ENCODE measurements around the gene ADCYAP1. TPM values are rescaled to one million over a fixed set of nuclear protein-coding genes. Genes with fewer than 3 reads are reported as not detected.
"Not testable (repeated sequence)": the region's sequence is repeated elsewhere in the genome, so short reads cannot be mapped to it uniquely, and the experiment has no call there.

The ADCYAP1 gene
- total RNA-seq: not detected
- polyA plus RNA-seq: not detected
- total RNA-seq: 0 reads per million in 6 experiments

GRCh38 chr18:904218-905090, at the start of gene ADCYAP1:
Gene ADCYAP1, plus strand, starts transcription at chr18:904871. Its CDS starts 516 bp downstream, at chr18:905387.
- POLR2A ChIA-PET: no interaction called here
- peaks cover 11 to 28% (median 22%) of the 10 kb centered on the region in 4 donors for H3K4me1 Mint-ChIP-seq
- H3K27me3 Mint-ChIP-seq: peaks cover 39 to 87% (median 60%) of the 10 kb centered on the region in 5 donors
- no peak for ATAC-seq
- peaks cover 2 to 25% (median 7%) of the 10 kb centered on the region in 3 donors for H3K36me3 Mint-ChIP-seq
- peak within 1 kb of the TSS in 6 of 10 donors; percentile 15 to 74 (median 57) for H3K4me3 Mint-ChIP-seq
- DNase-seq: no peak
- peaks cover 0 to 25% (median 10%) of the 10 kb centered on the region in 9 donors for H3K9me3 Mint-ChIP-seq
- peak within 1 kb of the TSS in 2 of 10 donors; percentile 71 to 79 for H3K27ac Mint-ChIP-seq

GRCh38 chr18:857986-858385, 46.7 kb upstream of the ADCYAP1 start:
- ATAC-seq: no peak
- H3K36me3 Mint-ChIP-seq: no peaks in the 10 kb centered on the region

GRCh38 chr18:864872-865273, 39.8 kb upstream of the ADCYAP1 start:
- no peaks in the 10 kb centered on the region for H3K36me3 Mint-ChIP-seq
- peak overlapping the region in 1 of 10 donors; percentile 33 for H3K4me3 Mint-ChIP-seq
- peak; percentile 74 to 82 for ATAC-seq
- H3K4me1 Mint-ChIP-seq: peaks cover 0 to 5% (median under 1%) of the 10 kb centered on the region in 4 donors
- H3K9me3 Mint-ChIP-seq: no peaks in the 10 kb centered on the region
- DNase-seq: peak; percentile 31 to 70 (median 48)
- POLR2A ChIA-PET: no interaction called here
- H3K27me3 Mint-ChIP-seq: peaks cover 18 to 36% (median 23%) of the 10 kb centered on the region in 5 donors
- peak overlapping the region in 1 of 10 donors; percentile 73 for H3K27ac Mint-ChIP-seq

More at GRCh38 chr18:857986-858385, 46.7 kb upstream of the ADCYAP1 start:
- peaks cover 3 to 14% (median 14%) of the 10 kb centered on the region in 5 donors for H3K27me3 Mint-ChIP-seq
- H3K9me3 Mint-ChIP-seq: no peaks in the 10 kb centered on the region
- POLR2A ChIA-PET: no interaction called here
- H3K4me3 Mint-ChIP-seq: no peak overlapping the region
- no peak for DNase-seq
- H3K27ac Mint-ChIP-seq: peak overlapping the region in 1 of 10 donors; percentile 35
- H3K4me1 Mint-ChIP-seq: no peaks in the 10 kb centered on the region

DNA sequence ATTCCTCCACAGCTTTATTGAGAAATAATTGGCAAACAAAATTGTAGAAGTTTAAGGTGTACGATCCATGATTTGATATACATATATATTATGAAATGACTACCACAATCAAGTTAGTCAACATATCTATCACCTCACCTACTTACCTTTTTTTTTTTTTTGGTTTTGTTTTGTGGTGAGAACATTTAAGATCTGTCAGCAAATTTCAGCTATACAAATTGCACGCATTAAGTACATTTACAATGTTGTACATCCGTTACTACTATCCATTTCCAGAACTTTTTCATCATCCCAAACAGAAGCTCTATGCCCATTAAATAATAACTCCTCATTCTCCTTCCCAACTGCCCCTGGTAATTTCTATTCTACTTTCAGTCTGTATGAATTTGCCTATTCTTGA, 37.4 kb upstream of the ADCYAP1 start:
- ATAC-seq: no peak
- no peak for DNase-seq
- H3K27ac Mint-ChIP-seq: no peak overlapping the region
- POLR2A ChIA-PET: no interaction called here
- H3K4me1 Mint-ChIP-seq: peaks cover 0 to 5% (median 2%) of the 10 kb centered on the region in 4 donors
- H3K27me3 Mint-ChIP-seq: peaks cover 21 to 36% (median 23%) of the 10 kb centered on the region in 5 donors
- H3K36me3 Mint-ChIP-seq: peaks cover 0 to 7% (median 0%) of the 10 kb centered on the region in 3 donors
- H3K4me3 Mint-ChIP-seq: no peak overlapping the region
- H3K9me3 Mint-ChIP-seq: no peaks in the 10 kb centered on the region

DNA sequence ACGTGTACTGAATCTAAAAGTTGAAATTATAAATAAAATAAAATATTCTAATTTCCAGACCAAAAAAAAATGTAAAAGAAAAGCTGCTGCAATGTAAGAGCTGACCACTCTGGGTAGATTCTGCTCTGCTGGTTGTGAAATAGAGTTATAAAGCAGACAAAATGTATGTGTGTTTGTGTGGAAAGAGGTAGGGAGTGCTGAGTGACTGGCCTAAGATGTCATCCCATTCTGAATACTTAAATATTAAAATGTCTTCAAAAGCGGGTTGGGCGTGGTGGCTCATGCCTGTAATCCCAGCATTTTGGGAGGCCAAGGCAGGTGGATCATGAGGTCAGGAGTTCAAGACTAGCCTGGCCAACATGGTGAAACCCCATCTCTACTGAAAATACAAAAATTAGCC, 31.2 kb upstream of the ADCYAP1 start:
- not testable (repeated sequence) for ATAC-seq
- peak overlapping the region in 6 of 10 donors; percentile 25 to 88 (median 50) for H3K27ac Mint-ChIP-seq

GRCh38 chr18:875912-876311, 28.8 kb upstream of the ADCYAP1 start:
- POLR2A ChIA-PET: no interaction called here
- no peak overlapping the region for H3K4me3 Mint-ChIP-seq
- H3K27me3 Mint-ChIP-seq: peaks cover 0 to 7% (median 0%) of the 10 kb centered on the region in 5 donors
- peaks cover 4 to 17% (median 12%) of the 10 kb centered on the region in 4 donors for H3K4me1 Mint-ChIP-seq
- DNase-seq (no peak), ATAC-seq (no peak)
- peaks cover 0 to 6% (median 0%) of the 10 kb centered on the region in 3 donors for H3K36me3 Mint-ChIP-seq
- no peak overlapping the region for H3K27ac Mint-ChIP-seq
- peaks cover 0 to 5% (median 0%) of the 10 kb centered on the region in 9 donors for H3K9me3 Mint-ChIP-seq

More for the DNA sequence above, 31.2 kb upstream of the ADCYAP1 start:
- DNase-seq, H3K27me3 Mint-ChIP-seq, H3K36me3 Mint-ChIP-seq, POLR2A ChIA-PET, H3K9me3 Mint-ChIP-seq: not testable (repeated sequence)
- H3K4me3 Mint-ChIP-seq: peak overlapping the region; percentile 59 to 79 (median 74)
- peaks cover 4 to 17% (median 12%) of the 10 kb centered on the region in 4 donors for H3K4me1 Mint-ChIP-seq

DNA sequence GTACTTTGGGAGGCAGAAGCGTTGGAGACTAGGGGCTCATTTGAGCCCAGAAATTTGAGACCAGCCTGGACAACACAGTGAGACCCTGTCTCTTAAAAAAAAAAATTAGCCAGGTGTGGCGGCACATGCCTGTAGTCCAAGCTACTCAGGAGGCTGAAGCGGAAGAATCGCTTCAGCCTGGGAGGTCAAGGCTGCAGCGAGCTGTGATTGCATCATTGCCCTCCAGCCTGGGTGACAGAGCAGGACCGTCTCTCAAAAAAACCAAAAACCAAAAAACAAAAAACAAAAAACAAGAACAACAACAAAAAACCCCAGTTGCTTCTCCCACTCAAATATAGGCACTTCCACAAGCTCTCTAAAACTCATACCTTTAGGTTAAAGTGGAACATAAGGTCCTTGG, 27.4 kb upstream of the ADCYAP1 start:
- no peak for DNase-seq
- Mint-ChIP-seq H3K27ac (no peak overlapping the region), H3K4me3 (no peak overlapping the region), H3K9me3 (peaks cover 0 to 5% (median 0%) of the 10 kb centered on the region in 9 donors), H3K27me3 (peaks cover 0 to 3% (median 0%) of the 10 kb centered on the region in 5 donors), H3K4me1 (peaks cover 3 to 17% (median 12%) of the 10 kb centered on the region in 4 donors), H3K36me3 (no peaks in the 10 kb centered on the region)
- ATAC-seq: no peak
- POLR2A ChIA-PET: no interaction called here

DNA sequence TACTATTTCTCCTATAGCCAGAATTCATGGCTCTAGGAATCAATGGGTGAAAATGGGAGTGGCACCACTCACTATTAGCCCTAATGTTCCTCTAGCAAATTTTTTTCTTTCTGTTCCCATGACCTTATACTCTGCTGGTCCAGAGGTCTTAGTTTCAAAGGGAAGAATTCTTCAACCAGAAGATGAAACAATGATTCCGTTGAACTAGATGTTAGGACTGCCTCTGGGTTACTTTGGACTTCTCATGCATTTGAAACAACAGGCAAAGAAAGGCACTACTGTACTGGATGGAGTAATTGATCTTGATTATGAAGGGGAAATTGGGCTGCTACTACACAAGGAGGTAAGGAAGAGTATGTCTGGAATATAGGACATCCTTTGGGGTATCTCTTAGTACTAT, 18.6 kb upstream of the ADCYAP1 start:
- peaks cover 5 to 21% (median 12%) of the 10 kb centered on the region in 5 donors for H3K27me3 Mint-ChIP-seq
- peaks cover 0 to 4% (median 3%) of the 10 kb centered on the region in 3 donors for H3K36me3 Mint-ChIP-seq
- no peak for DNase-seq
- ATAC-seq: no peak
- peaks cover 0 to 5% (median 0%) of the 10 kb centered on the region in 9 donors for H3K9me3 Mint-ChIP-seq
- H3K27ac Mint-ChIP-seq: no peak overlapping the region
- H3K4me3 Mint-ChIP-seq: no peak overlapping the region
- POLR2A ChIA-PET: no interaction called here
- no peaks in the 10 kb centered on the region for H3K4me1 Mint-ChIP-seq

- ATAC-seq (no peak), DNase-seq (no peak)
- peaks cover 0 to 4% (median 3%) of the 10 kb centered on the region in 3 donors for H3K36me3 Mint-ChIP-seq
- H3K4me3 Mint-ChIP-seq: no peak overlapping the region
- POLR2A ChIA-PET: no interaction called here
- H3K4me1 Mint-ChIP-seq: no peaks in the 10 kb centered on the region
- H3K27me3 Mint-ChIP-seq: peaks cover 4 to 28% (median 12%) of the 10 kb centered on the region in 5 donors
- peaks cover 0 to 5% (median 0%) of the 10 kb centered on the region in 9 donors for H3K9me3 Mint-ChIP-seq
- no peak overlapping the region for H3K27ac Mint-ChIP-seq
Observed at GRCh38 chr18:887716-888115, 17.0 kb upstream of the ADCYAP1 start.

- ATAC-seq: no peak
- DNase-seq: no peak
- Mint-ChIP-seq H3K27me3 (peaks cover 5 to 17% (median 15%) of the 10 kb centered on the region in 5 donors), H3K36me3 (peaks cover 0 to 4% (median 3%) of the 10 kb centered on the region in 3 donors), H3K4me3 (no peak overlapping the region), H3K4me1 (no peaks in the 10 kb centered on the region), H3K9me3 (peaks cover 0 to 5% (median 0%) of the 10 kb centered on the region in 9 donors), H3K27ac (no peak overlapping the region)
- POLR2A ChIA-PET: no interaction called here
Observed at GRCh38 chr18:892316-892715, 12.4 kb upstream of the ADCYAP1 start.

DNA sequence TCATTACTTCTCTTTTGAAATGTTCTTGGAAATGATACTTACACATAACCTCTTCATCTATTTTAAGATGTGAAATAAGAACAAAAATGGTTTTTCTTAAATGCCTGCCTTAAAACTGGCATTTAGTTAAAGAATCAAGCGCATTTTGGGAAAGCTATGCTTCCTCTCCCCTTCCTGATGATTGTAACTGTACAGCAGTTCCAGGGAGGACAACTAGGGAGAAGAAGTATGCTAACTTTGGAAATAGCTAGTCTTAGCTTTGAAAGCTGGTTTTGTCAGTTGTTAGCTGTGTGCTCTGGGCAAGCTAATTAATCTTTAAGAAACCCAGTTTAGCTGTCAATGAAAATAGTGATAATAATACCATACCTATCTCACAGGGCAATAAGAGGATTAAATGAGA, 8.4 kb upstream of the ADCYAP1 start:
- ATAC-seq (no peak), DNase-seq (no peak)
- no peaks in the 10 kb centered on the region for H3K36me3 Mint-ChIP-seq
- H3K27ac Mint-ChIP-seq: no peak overlapping the region
- H3K4me3 Mint-ChIP-seq: no peak overlapping the region
- H3K27me3 Mint-ChIP-seq: peaks cover 22 to 51% (median 32%) of the 10 kb centered on the region in 5 donors
- no peaks in the 10 kb centered on the region for H3K4me1 Mint-ChIP-seq
- H3K9me3 Mint-ChIP-seq: no peaks in the 10 kb centered on the region
- POLR2A ChIA-PET: no interaction called here

DNA sequence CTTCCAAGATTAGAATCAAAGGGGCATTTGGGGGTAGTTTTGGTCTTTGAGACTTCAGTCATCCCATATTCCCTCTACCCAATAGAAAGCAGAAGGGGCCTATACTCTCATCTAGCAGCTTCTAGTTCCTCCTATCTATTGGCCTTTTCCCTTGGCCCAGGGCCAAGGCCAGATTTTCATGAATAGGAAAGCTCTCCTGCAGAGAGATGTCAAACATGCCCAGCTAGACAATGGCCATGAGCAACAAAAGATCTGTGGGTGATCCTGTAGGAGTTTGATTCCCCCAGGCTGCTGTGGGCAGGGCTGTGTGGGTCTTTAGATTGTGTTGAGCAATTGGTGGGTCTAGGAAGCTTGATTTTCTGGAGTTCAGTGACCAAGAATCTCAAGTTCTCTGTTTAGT, 2.9 kb upstream of the ADCYAP1 start:
- H3K4me3 Mint-ChIP-seq: no peak overlapping the region
- DNase-seq: no peak

GRCh38 chr18:902229-902628, 2.4 kb upstream of the ADCYAP1 start:
- Mint-ChIP-seq H3K4me3 (no peak overlapping the region), H3K27me3 (peaks cover 43 to 85% (median 62%) of the 10 kb centered on the region in 5 donors), H3K36me3 (peaks cover 2 to 20% (median 7%) of the 10 kb centered on the region in 3 donors), H3K4me1 (peaks cover 8 to 17% (median 10%) of the 10 kb centered on the region in 4 donors), H3K9me3 (peaks cover 0 to 25% (median 8%) of the 10 kb centered on the region in 9 donors), H3K27ac (no peak overlapping the region)
- no peak for ATAC-seq
- POLR2A ChIA-PET: no interaction called here
- no peak for DNase-seq

More for the DNA sequence above, 2.9 kb upstream of the ADCYAP1 start:
- POLR2A ChIA-PET: no interaction called here
- peaks cover 0 to 25% (median 8%) of the 10 kb centered on the region in 9 donors for H3K9me3 Mint-ChIP-seq
- ATAC-seq: no peak
- peaks cover 2 to 20% (median 7%) of the 10 kb centered on the region in 3 donors for H3K36me3 Mint-ChIP-seq
- peaks cover 43 to 85% (median 61%) of the 10 kb centered on the region in 5 donors for H3K27me3 Mint-ChIP-seq
- peaks cover 6 to 15% (median 10%) of the 10 kb centered on the region in 4 donors for H3K4me1 Mint-ChIP-seq
- no peak overlapping the region for H3K27ac Mint-ChIP-seq
